ENCODE data around the gene RGS2.

- TF ChIP-seq CTCF (IDR thresholded peaks at IDR 0.05; ENCODE audit: poor library complexity): no peak
- TF ChIP-seq EZH2 (IDR thresholded peaks at IDR 0.05; ENCODE audit: borderline replicate concordance): no peak
Observed at GRCh38 chr1:192811006-192811405, 2.2 kb downstream of the RGS2 start.

Data from hepatocyte (in vitro differentiated cells).